HUES6 (cell line): ENCODE data around the gene WDR45B.

Experiments
- H3K27ac ChIP-seq: 2 replicates; pipeline ENCODE4 v1.7.0; 2013; ENCODE audit warnings: low read depth, mild to moderate bottlenecking, low read length, inconsistent platforms
- H3K27me3 ChIP-seq: 2 replicates; pipeline ENCODE4 v1.6.1; 2013; ENCODE audit warnings: low read length; ENCODE audit not compliant: control insufficient read depth, insufficient read depth
- H3K36me3 ChIP-seq: 2 replicates; pipeline ENCODE4 v1.6.1; 2013; ENCODE audit warnings: low read length; ENCODE audit not compliant: control insufficient read depth, insufficient read depth
- H3K4me1 ChIP-seq: 2 replicates; pipeline ENCODE4 v1.6.1; 2013; ENCODE audit warnings: low read length; ENCODE audit not compliant: control insufficient read depth, insufficient read depth
- H3K4me3 ChIP-seq: 2 replicates; pipeline ENCODE4 v1.5.1; 2013; ENCODE audit warnings: low read depth, low read length
- H3K9ac ChIP-seq: one replicate; pipeline ENCODE4 v1.6.1; 2013; ENCODE audit warnings: mild to moderate bottlenecking, low read length
- H3K9me3 ChIP-seq: 2 replicates; pipeline ENCODE4 v1.6.1; 2013; ENCODE audit warnings: low read depth, low read length; ENCODE audit not compliant: control insufficient read depth, insufficient read depth

Gene WDR45B

DNA sequence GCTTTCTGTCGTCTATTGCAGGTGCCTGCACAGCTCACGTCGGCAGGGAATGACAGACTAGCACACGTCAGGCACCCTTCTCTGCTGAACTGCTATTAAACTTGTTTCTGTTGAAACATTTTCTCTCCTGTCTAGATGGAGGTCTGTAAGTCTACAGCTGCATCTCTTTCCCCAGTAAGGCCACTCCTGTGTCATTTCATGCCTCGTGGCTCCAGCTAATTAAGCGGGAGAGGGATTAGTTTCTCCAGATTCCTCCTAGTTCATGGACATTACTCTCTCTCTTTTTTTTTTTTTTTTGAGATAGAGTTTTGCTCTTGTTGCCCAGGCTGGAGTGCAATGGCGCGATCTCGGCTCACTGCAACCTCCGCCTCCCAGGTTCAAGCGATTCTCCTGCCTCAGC, 74.2 kb downstream of the WDR45B start:
- Histone ChIP-seq H3K4me1 (no peaks in the 10 kb centered on the region), H3K9ac (no peak overlapping the region), H3K27ac (no peak overlapping the region), H3K9me3 (no peaks in the 10 kb centered on the region), H3K4me3 (no peak overlapping the region), H3K36me3 (peaks cover 88% of the 10 kb centered on the region), H3K27me3 (no peaks in the 10 kb centered on the region)

DNA sequence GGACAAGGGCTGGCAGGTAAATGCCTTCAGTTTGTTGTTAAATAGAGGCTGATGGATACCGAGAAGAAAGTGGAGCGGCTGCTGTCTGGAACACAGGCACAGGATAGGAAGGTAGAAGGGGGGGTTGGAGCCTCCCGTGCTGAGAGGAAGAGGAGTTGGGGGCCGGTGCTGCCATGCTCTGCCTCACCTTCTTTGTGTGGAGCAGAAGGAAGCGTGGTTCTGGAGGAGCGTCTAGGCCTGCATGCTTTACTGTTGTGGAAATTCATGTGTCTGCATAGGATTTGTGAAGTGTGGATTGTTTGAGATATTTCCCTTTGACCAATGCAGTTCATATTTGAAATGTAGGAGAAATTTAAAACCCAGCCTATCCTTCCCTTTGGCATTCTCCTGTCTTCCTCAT, 76.4 kb downstream of the WDR45B start:
- no peaks in the 10 kb centered on the region for H3K27me3 ChIP-seq
- H3K9ac ChIP-seq, result no peak overlapping the region
- no peaks in the 10 kb centered on the region for H3K9me3 ChIP-seq
- no peak overlapping the region for H3K4me3 ChIP-seq
- H3K4me1 ChIP-seq, result no peaks in the 10 kb centered on the region
- no peak overlapping the region for H3K27ac ChIP-seq
- H3K36me3 ChIP-seq, result peaks cover 91% of the 10 kb centered on the region

DNA sequence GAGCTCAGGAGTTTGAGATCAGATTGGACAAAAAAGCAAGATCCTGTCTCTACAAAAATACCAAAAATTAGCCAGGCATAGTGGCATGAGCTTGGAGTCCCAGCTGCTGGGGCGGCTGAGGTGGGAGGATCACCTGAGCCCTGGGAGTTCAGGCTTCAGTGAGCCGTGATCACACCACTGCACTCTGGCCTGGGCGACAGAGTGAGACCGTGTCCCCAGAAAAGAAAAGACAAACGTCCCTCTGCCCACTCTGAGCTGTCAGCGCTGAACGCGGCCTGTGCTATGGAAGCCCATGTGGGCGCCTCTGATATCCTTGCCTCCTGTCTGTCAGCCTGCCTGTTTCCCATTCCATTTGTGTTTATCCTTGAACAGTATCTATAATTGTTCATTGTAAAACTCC, 78.0 kb downstream of the WDR45B start:
- H3K36me3 ChIP-seq, result peaks cover 91% of the 10 kb centered on the region
- no peak overlapping the region for H3K4me3 ChIP-seq
- H3K27ac ChIP-seq, result no peak overlapping the region
- no peaks in the 10 kb centered on the region for H3K27me3 ChIP-seq
- H3K9me3 ChIP-seq, result no peaks in the 10 kb centered on the region
- 0 out of 2 replicates have a peak, but pooled peaks cover 5% of the 10 kb centered on the region for H3K4me1 ChIP-seq
- no peak overlapping the region for H3K9ac ChIP-seq

- Histone ChIP-seq H3K9ac (no peak overlapping the region), H3K36me3 (peaks cover 91% of the 10 kb centered on the region), H3K27me3 (no peaks in the 10 kb centered on the region), H3K9me3 (no peaks in the 10 kb centered on the region), H3K4me3 (no peak overlapping the region), H3K27ac (no peak overlapping the region), H3K4me1 (0 out of 2 replicates have a peak, but pooled peaks cover 5% of the 10 kb centered on the region)
Observed at GRCh38 chr17:82569621-82570020, 78.6 kb downstream of the WDR45B start.

DNA sequence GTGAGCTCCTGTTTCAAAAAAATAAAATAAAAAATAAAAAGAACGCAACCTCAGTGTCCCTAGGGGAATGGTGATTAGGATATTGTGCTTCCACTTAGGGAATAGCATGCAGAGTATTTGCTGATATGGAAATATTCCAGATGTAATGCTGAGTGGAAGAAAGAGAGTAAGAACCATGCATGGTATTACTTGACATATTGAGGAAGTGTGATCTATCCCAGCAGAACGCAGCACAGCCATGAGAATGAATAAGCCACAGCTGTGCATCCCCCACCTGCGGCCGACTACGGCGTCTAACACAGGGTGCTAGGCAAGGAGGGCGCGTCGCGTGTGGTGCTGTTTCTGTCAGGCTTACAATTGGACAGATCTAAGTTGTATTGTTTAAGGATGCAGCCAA, 79.2 kb downstream of the WDR45B start:
- H3K27ac ChIP-seq, result no peak overlapping the region
- H3K9ac ChIP-seq, result no peak overlapping the region
- H3K27me3 ChIP-seq, result no peaks in the 10 kb centered on the region
- peaks cover 88% of the 10 kb centered on the region for H3K36me3 ChIP-seq
- H3K4me3 ChIP-seq, result no peak overlapping the region
- H3K9me3 ChIP-seq, result no peaks in the 10 kb centered on the region
- 0 out of 2 replicates have a peak, but pooled peaks cover 5% of the 10 kb centered on the region for H3K4me1 ChIP-seq

DNA sequence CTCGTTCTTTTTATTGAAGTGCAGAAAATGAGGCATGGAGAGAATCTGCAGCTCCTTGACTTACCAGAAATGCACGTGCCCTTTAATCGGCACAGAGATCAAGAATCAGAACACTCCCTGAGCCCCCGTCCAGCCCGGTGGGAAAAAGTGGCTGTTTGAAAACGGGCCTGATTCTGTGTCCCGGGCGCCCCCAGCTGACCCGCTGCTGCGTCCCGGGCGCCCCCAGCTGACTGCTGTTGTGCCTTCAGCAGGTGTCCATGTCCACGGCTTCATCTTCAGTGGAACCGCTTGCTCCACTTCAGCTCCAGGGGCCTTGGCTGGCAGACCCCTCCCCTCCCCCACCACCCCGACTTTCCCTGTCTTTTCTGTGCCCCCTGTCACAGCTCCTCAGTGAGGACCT, 81.0 kb downstream of the WDR45B start:
- no peak overlapping the region for H3K4me3 ChIP-seq
- H3K4me1 ChIP-seq, result 0 out of 2 replicates have a peak, but pooled peaks cover 5% of the 10 kb centered on the region
- peaks cover 76% of the 10 kb centered on the region for H3K36me3 ChIP-seq
- H3K27me3 ChIP-seq, result no peaks in the 10 kb centered on the region
- no peak overlapping the region for H3K27ac ChIP-seq
- no peaks in the 10 kb centered on the region for H3K9me3 ChIP-seq
- no peak overlapping the region for H3K9ac ChIP-seq

DNA sequence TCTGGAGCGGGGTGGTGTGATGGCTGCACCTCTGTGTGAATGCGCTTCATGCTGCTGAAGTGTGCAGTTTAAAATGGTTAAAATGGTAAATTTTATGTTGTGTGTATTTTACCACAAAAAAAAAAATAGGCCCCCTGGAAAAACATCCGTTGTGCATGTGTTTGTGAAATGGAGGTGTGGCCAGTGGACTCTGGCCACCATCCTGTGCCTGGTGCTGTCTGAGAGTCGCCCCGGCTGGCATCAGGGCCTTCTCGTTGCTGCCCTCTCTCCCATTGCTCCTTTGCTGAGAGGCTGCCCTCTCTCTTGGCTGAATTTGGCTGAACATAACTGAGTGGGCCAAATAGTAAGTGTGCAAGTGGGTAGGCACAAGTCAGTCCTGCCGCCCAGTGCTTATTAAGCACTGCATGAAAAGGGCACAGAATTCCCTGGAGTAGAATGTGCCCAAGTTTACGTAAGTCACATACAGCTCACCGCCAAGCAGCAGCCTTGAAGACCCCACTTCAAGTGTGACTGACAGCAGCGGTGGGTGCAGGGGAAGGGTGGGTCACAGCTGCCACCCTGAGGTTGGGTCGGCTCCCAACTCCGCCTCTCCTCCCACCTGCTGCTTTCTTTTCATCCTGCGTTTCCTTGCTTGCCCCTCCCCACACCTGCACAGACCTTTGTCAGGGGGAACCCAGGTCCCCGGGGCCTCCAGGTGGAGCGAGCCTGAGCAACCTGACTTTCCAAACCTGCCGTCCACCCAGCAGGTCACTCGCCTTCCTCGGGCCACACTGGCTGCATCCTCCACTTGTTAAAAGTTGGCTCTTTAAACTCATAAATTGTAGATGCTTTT, 81.9 kb downstream of the WDR45B start:
- Histone ChIP-seq H3K27me3 (no peaks in the 10 kb centered on the region), H3K36me3 (peaks cover 67% of the 10 kb centered on the region), H3K27ac (no peak overlapping the region), H3K4me1 (peaks cover 8% of the 10 kb centered on the region; the same call in 1 of the 2 replicates), H3K9me3 (no peaks in the 10 kb centered on the region), H3K4me3 (no peak overlapping the region), H3K9ac (no peak overlapping the region)

DNA sequence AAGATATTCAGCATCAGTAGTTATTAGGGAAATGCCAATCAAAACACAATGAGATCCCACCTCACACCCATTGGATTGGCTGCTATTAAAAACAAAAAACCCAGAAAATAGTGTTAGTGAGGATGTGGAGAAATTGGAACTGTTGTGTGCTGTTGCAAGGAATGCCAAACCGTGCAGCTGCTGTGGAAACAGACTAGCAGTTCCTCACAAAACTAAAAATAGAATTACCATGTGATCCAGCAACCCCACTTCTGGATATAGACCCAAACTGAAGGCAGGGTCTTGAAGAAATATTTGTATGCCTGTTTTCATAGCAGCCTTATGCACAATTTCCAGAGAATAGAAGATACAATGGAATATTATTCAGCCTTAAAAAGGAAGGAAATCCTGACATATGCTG, 82.7 kb downstream of the WDR45B start:
- Histone ChIP-seq H3K9ac (no peak overlapping the region), H3K36me3 (peaks cover 59% of the 10 kb centered on the region), H3K27me3 (no peaks in the 10 kb centered on the region), H3K4me1 (peaks cover 16% of the 10 kb centered on the region; the same call in 1 of the 2 replicates), H3K4me3 (no peak overlapping the region), H3K9me3 (no peaks in the 10 kb centered on the region), H3K27ac (no peak overlapping the region)
